Measurements from ENCODE around the gene OR10V1. TPM values are rescaled to one million over a fixed set of nuclear protein-coding genes. Genes with fewer than 3 reads are reported as not detected.

Gene OR10V1
- total and polyA plus RNA-seq, 9 of the 15 experiments (the other 6 are each of a cell fraction or from before 2014, with no cell fraction given): not detected

DNA sequence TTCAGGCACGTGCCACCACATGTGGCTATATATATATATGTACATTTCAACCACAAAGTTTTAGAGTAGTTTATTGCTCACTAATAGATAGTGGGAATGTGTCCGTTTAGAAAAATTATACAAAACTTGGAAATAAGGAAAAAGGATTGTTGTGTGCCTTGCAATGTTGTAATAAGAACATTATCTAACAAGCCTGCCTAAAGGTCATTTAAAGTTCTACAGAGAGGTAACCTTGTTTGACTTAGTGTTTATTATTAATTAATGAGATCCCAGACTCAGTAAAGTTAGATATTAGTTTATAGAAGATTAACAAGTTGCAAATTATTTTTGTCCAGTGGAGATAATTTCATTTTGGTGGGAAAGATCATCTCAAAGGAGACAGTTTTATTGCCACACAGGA lies 39.4 kb downstream of the OR10V1 start:
- WGBS (ENCODE audit: insufficient coverage, low coverage, missing lambda C conversion rate): 25% methylated on average over 2 of the region's 2 CpGs
- Histone ChIP-seq H3K27me3 (ENCODE audit: control insufficient read depth in 2 of 2, insufficient read depth in 2 of 2, low read length in 2 of 2) (no peaks in the 10 kb centered on the region), H3K4me3 (no peak overlapping the region), H4K20me1 (replicated peaks; ENCODE audit: control insufficient read depth, insufficient read depth, low read length) (no peaks in the 10 kb centered on the region), H3K9ac (ENCODE audit: insufficient read depth in 1 of 2, low read depth in 2 of 2, low read length in 2 of 2) (no peak overlapping the region), H3K9me3 (replicated peaks; ENCODE audit: control insufficient read depth, insufficient read depth, low read depth, low read length) (no peaks in the 10 kb centered on the region), H3K9me1 (ENCODE audit: control insufficient read depth, insufficient read depth, low read length) (no peaks in the 10 kb centered on the region), H2AFZ (ENCODE audit: low read depth, low read length) (no peak overlapping the region), H3K36me3 (ENCODE audit: control insufficient read depth, insufficient read depth, low read length) (no peaks in the 10 kb centered on the region), H3K4me2 (ENCODE audit: insufficient read depth, low read length) (no peak overlapping the region), H3K79me2 (ENCODE audit: control insufficient read depth, insufficient read depth, low read length) (peaks cover 2% of the 10 kb centered on the region; the same call in 1 of the 3 replicates), H3K4me1 (replicated peaks in 1 of 2; ENCODE audit: control insufficient read depth in 2 of 2, insufficient read depth in 2 of 2, low read length in 2 of 2) (peaks cover 8% of the 10 kb centered on the region in 2 experiments; a peak in 3 of 5 replicates), H3K27ac (ENCODE audit: extremely low read depth, low read depth, low read length) (no peak overlapping the region)
- in situ Hi-C loops (cut with MboI) (no loop called here), intact Hi-C loops (cut with micrococcal nuclease) (no loop called here)
- DNase-seq (ENCODE audit: extremely low read depth in 1 of 4, low spot score in 3 of 4) (no peak), FAIRE-seq (no peak), ATAC-seq (no peak)
- TF ChIP-seq, protein P1, sequence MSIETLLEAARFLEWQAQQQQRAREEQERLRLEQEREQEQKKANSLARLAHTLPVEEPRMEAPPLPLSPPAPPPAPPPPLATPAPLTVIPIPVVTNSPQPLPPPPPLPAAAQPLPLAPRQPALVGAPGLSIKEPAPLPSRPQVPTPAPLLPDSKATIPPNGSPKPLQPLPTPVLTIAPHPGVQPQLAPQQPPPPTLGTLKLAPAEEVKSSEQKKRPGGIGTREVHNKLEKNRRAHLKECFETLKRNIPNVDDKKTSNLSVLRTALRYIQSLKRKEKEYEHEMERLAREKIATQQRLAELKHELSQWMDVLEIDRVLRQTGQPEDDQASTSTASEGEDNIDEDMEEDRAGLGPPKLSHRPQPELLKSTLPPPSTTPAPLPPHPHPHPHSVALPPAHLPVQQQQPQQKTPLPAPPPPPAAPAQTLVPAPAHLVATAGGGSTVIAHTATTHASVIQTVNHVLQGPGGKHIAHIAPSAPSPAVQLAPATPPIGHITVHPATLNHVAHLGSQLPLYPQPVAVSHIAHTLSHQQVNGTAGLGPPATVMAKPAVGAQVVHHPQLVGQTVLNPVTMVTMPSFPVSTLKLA (conservative IDR thresholded peaks at IDR 0.05): no peak
- TF ChIP-seq SMAD1 (IDR thresholded peaks at IDR 0.05; ENCODE audit: low read depth, low read length, partially characterized antibody): no peak
- no peak for TF ChIP-seq THRA (IDR thresholded peaks at IDR 0.05)
- TF ChIP-seq, protein P2, sequence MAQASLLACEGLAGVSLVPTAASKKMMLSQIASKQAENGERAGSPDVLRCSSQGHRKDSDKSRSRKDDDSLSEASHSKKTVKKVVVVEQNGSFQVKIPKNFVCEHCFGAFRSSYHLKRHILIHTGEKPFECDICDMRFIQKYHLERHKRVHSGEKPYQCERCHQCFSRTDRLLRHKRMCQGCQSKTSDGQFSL (CRISPR knock-in tag; IDR thresholded peaks at IDR 0.05): no peak
- TF ChIP-seq, protein P2 (tag; IDR thresholded peaks at IDR 0.05): no peak
- CTCF ChIA-PET (ENCODE audit: low intra/inter-chr PET ratio): no interaction called here
- POLR2A ChIA-PET: no interaction called here
- BruUV-seq (replicated peaks): no TSS peak
